Nephron progenitor cell (in vitro differentiated cells): ENCODE results near the gene CEMIP.

ENCODE experiments used
- DNase-seq: peaks from one replicate; pipeline ENCODE4 v3.0.0; 2021
- H3K27ac Mint-ChIP-seq: 2 replicates; pipeline ENCODE4 v1.8.0; 2021; ENCODE audit warnings: mild to moderate bottlenecking, moderate library complexity, mixed read lengths
- H3K27me3 Mint-ChIP-seq: 2 replicates; pipeline ENCODE4 v1.8.0; 2021; ENCODE audit warnings: mild to moderate bottlenecking, low read depth, mixed read lengths; ENCODE audit not compliant: poor library complexity
- H3K36me3 Mint-ChIP-seq: 2 replicates; pipeline ENCODE4 v1.8.0; 2021; ENCODE audit warnings: low read depth, mixed read lengths
- H3K4me1 Mint-ChIP-seq: 2 replicates; pipeline ENCODE4 v1.8.0; 2021; ENCODE audit warnings: mixed read lengths
- H3K4me3 Mint-ChIP-seq: 2 replicates; pipeline ENCODE4 v1.8.0; 2021; ENCODE audit warnings: mild to moderate bottlenecking, moderate library complexity, mixed read lengths
- H3K9me3 Mint-ChIP-seq: 2 replicates; pipeline ENCODE4 v1.8.0; 2021; ENCODE audit warnings: mild to moderate bottlenecking, moderate library complexity, mixed read lengths
- CTCF ChIP-seq: fragments of 200-600 bp; sonication (generic); IDR thresholded peaks from 2 replicates; pipeline ENCODE4 v1.5.0; 2021; ENCODE audit warnings: antibody characterized with exemption

The CEMIP gene

GRCh38 chr15:80855206-80855605 is 76.0 kb downstream of the CEMIP start:
- TF ChIP-seq CTCF = no peak
- no peaks in the 10 kb centered on the region for H3K9me3 Mint-ChIP-seq
- H3K36me3 Mint-ChIP-seq = no peaks in the 10 kb centered on the region
- peaks cover 7% of the 10 kb centered on the region for H3K27me3 Mint-ChIP-seq
- DNase-seq = no peak
- H3K4me3 Mint-ChIP-seq = no peak overlapping the region
- no peak overlapping the region for H3K27ac Mint-ChIP-seq
- no peaks in the 10 kb centered on the region for H3K4me1 Mint-ChIP-seq

- peaks cover 9% of the 10 kb centered on the region for H3K4me1 Mint-ChIP-seq
- DNase-seq = no peak
- H3K9me3 Mint-ChIP-seq = no peaks in the 10 kb centered on the region
- H3K27ac Mint-ChIP-seq = no peak overlapping the region
- H3K36me3 Mint-ChIP-seq = no peaks in the 10 kb centered on the region
- H3K27me3 Mint-ChIP-seq = peaks cover 10% of the 10 kb centered on the region
- TF ChIP-seq CTCF = peak; percentile 46
- H3K4me3 Mint-ChIP-seq = no peak overlapping the region
Measured at GRCh38 chr15:80856400-80856799, 77.2 kb downstream of the CEMIP start.

GRCh38 chr15:80856809-80857377 is 77.7 kb downstream of the CEMIP start:
- TF ChIP-seq CTCF = no peak
- Mint-ChIP-seq H3K27me3 (peaks cover 11% of the 10 kb centered on the region), H3K36me3 (no peaks in the 10 kb centered on the region), H3K27ac (no peak overlapping the region), H3K4me1 (peaks cover 12% of the 10 kb centered on the region), H3K4me3 (no peak overlapping the region), H3K9me3 (no peaks in the 10 kb centered on the region)
- no peak for DNase-seq

- H3K36me3 Mint-ChIP-seq = no peaks in the 10 kb centered on the region
- peaks cover 43% of the 10 kb centered on the region for H3K4me1 Mint-ChIP-seq
- no peak overlapping the region for H3K4me3 Mint-ChIP-seq
- no peak for DNase-seq
- TF ChIP-seq CTCF = no peak
- no peaks in the 10 kb centered on the region for H3K9me3 Mint-ChIP-seq
- no peak overlapping the region for H3K27ac Mint-ChIP-seq
- peaks cover 18% of the 10 kb centered on the region for H3K27me3 Mint-ChIP-seq
Measured at GRCh38 chr15:80861731-80862170, 82.6 kb downstream of the CEMIP start.

- peaks cover 18% of the 10 kb centered on the region for H3K27me3 Mint-ChIP-seq
- H3K36me3 Mint-ChIP-seq = no peaks in the 10 kb centered on the region
- DNase-seq = no peak
- no peaks in the 10 kb centered on the region for H3K9me3 Mint-ChIP-seq
- H3K4me3 Mint-ChIP-seq = no peak overlapping the region
- H3K4me1 Mint-ChIP-seq = peaks cover 56% of the 10 kb centered on the region
- no peak overlapping the region for H3K27ac Mint-ChIP-seq
- no peak for TF ChIP-seq CTCF
Measured at GRCh38 chr15:80864666-80865065, 85.5 kb downstream of the CEMIP start.

- H3K4me1 Mint-ChIP-seq = peaks cover 59% of the 10 kb centered on the region
- no peak overlapping the region for H3K4me3 Mint-ChIP-seq
- no peak overlapping the region for H3K27ac Mint-ChIP-seq
- no peak for TF ChIP-seq CTCF
- H3K9me3 Mint-ChIP-seq = no peaks in the 10 kb centered on the region
- H3K27me3 Mint-ChIP-seq = peaks cover 10% of the 10 kb centered on the region
- H3K36me3 Mint-ChIP-seq = no peaks in the 10 kb centered on the region
- no peak for DNase-seq
Measured at GRCh38 chr15:80866936-80867335, 87.8 kb downstream of the CEMIP start.
